Panc1 (cell line): Measurements from ENCODE around the gene SRC. TPM values are rescaled to one million over a fixed set of nuclear protein-coding genes. Genes with fewer than 3 reads are reported as not detected.

Experiments
- ATAC-seq: fragments of 200-7000 bp; cut with Tn5 transposase; 2 replicates; pipeline ENCODE4 v1.9.1; 2020; ENCODE audit warnings: mild to moderate bottlenecking, moderate library complexity
- BruUV-seq: library from RNA; stranded (reverse); fragments of 400-500 nt; replicated peaks from 2 replicates; lab custom pipeline; 2021; lab: Mats Ljungman, UMichigan
- CTCF ChIA-PET: fragments of 300-600 bp; sonication (Branson Sonifier 250); formaldehyde crosslinking; loops from one replicate; lab custom pipeline; 2022; ENCODE audit warnings: antibody characterized with exemption; lab: Charles Lee
- POLR2A ChIA-PET: fragments of 300-600 bp; sonication (Branson Sonifier 250); formaldehyde crosslinking; loops from one replicate; lab custom pipeline; 2022; ENCODE audit warnings: antibody characterized with exemption; lab: Charles Lee
- DNase-seq: peaks from one replicate; pipeline ENCODE4 v3.0.0-alpha.2; 2010; ENCODE audit warnings: low read depth, low spot score
- H3K27ac ChIP-seq: 2 replicates; pipeline ENCODE4 v1.5.1; 2011; ENCODE audit warnings: mild to moderate bottlenecking, low read length, inconsistent platforms
- H3K27me3 ChIP-seq: fragments of 200-500 bp; sonication (Bioruptor generic); 2 replicates; pipeline ENCODE4 v1.6.0; 2014; ENCODE audit warnings: low read length, inconsistent platforms; ENCODE audit not compliant: control insufficient read depth, insufficient read depth
- H3K36me3 ChIP-seq: fragments of 200-500 bp; sonication (Bioruptor generic); 2 replicates; pipeline ENCODE4 v1.5.1; 2014; ENCODE audit warnings: inconsistent platforms, mild to moderate bottlenecking, low read length, moderate library complexity; ENCODE audit not compliant: control insufficient read depth, insufficient read depth
- H3K4me1 ChIP-seq: 2 replicates; pipeline ENCODE4 v1.5.1; 2011; ENCODE audit warnings: inconsistent platforms, mild to moderate bottlenecking, low read length, moderate library complexity; ENCODE audit not compliant: control insufficient read depth, insufficient read depth
- H3K4me3 ChIP-seq, 2 experiments: 2 replicates each; pipeline ENCODE4 v1.5.1; 2011 to 2012; ENCODE audit warnings: low read depth in 2 of 2, low read length in 2 of 2, mild to moderate bottlenecking in 2 of 2, inconsistent platforms in 1 of 2, moderate library complexity in 1 of 2
- H3K9me3 ChIP-seq: fragments of 200-500 bp; sonication (Bioruptor generic); 2 replicates; pipeline ENCODE4 v1.5.1; 2014; ENCODE audit warnings: low read depth, mild to moderate bottlenecking, inconsistent platforms, low read length, moderate library complexity; ENCODE audit not compliant: control insufficient read depth, insufficient read depth
- CTCF ChIP-seq: fragments of 450-650 bp; IDR thresholded peaks from 2 replicates; pipeline ENCODE4 v1.5.1; 2017; ENCODE audit warnings: mild to moderate bottlenecking
- POLR2AphosphoS5 ChIP-seq: IDR thresholded peaks from 2 replicates; pipeline ENCODE4 v1.6.1; 2012; ENCODE audit warnings: mild to moderate bottlenecking, low read depth, low read length, moderate library complexity
- REST ChIP-seq, 2 experiments: IDR thresholded peaks; 2 replicates each; pipeline ENCODE4 v1.6.1; 2011 to 2012; ENCODE audit warnings: low read depth in 2 of 2, control low read depth in 1 of 2, low read length in 1 of 2, mild to moderate bottlenecking in 1 of 2, moderate library complexity in 1 of 2; ENCODE audit not compliant: insufficient read depth in 1 of 2
- SIN3A ChIP-seq: IDR thresholded peaks from 2 replicates; pipeline ENCODE4 v1.6.1; 2012; ENCODE audit warnings: low read depth, mild to moderate bottlenecking, low read length, moderate library complexity, borderline replicate concordance; ENCODE audit not compliant: insufficient read depth
- TCF7L2 ChIP-seq: IDR thresholded peaks from 2 replicates; pipeline ENCODE4 v1.6.1; 2011; ENCODE audit warnings: mild to moderate bottlenecking, low read depth, low read length, inconsistent platforms
- in situ Hi-C: cut with HindIII; loops from 2 replicates; pipeline ENCODE4 v1.10.0; 2016; ENCODE audit warnings: low sequenced_read_pairs, low pct_unique_long_range_greater_than_20kb
- intact Hi-C: fragments of 100-400 bp; cut with micrococcal nuclease; formaldehyde crosslinking; loops from one replicate; pipeline ENCODE4 v1.10.0; 2022; ENCODE audit not compliant: unreplicated experiment
- total RNA-seq: library from RNA; stranded (reverse); gene quantifications from one replicate; pipeline ENCODE4 v1.2.1, GENCODE V29; 2021; ENCODE audit not compliant: unreplicated experiment

The SRC gene
- total RNA-seq, 1 experiment from 2014 or later = 24.9 TPM

- ChIA-PET CTCF (no interaction called here), POLR2A (no interaction called here)
- DNase-seq = no peak
Measured at GRCh38 chr20:37342231-37343177, 3.4 kb upstream of the SRC start.

GRCh38 chr20:37343212-37343993, 2.5 kb upstream of the SRC start:
- DNase-seq (no peak), ATAC-seq (no peak)
- H3K9me3 ChIP-seq = no peaks in the 10 kb centered on the region
- intact Hi-C loops = no loop called here
- H3K4me1 ChIP-seq = peaks cover 6% of the 10 kb centered on the region; the same call in 1 of the 2 replicates
- CTCF ChIA-PET = no interaction called here
- no peaks in the 10 kb centered on the region for H3K27me3 ChIP-seq
- no TSS peak for BruUV-seq
- TF ChIP-seq CTCF (no peak), POLR2AphosphoS5 (no peak), SIN3A (no peak), TCF7L2 (no peak), REST (IDR thresholded peaks at IDR 0.05; ENCODE audit: insufficient read depth in 1 of 2, low read depth in 2 of 2, low read length in 1 of 2) (no peak)
- POLR2A ChIA-PET = no interaction called here
- H3K36me3 ChIP-seq = no peaks in the 10 kb centered on the region
- H3K4me3 ChIP-seq = no peak overlapping the region
- no peak overlapping the region for H3K27ac ChIP-seq
- in situ Hi-C loops = no loop called here

More at GRCh38 chr20:37342231-37343177, 3.4 kb upstream of the SRC start:
- Histone ChIP-seq H3K4me1 (peaks cover 6% of the 10 kb centered on the region; the same call in 1 of the 2 replicates), H3K36me3 (no peaks in the 10 kb centered on the region), H3K27ac (no peak overlapping the region), H3K4me3 (no peak overlapping the region), H3K27me3 (no peaks in the 10 kb centered on the region), H3K9me3 (no peaks in the 10 kb centered on the region)
- TF ChIP-seq SIN3A (no peak), TCF7L2 (no peak)
- BruUV-seq = no TSS peak
- ATAC-seq = no peak
- intact Hi-C loops (no loop called here), in situ Hi-C loops (no loop called here)
